GM18858 (cell line): ENCODE data around the gene CLTCL1.
A peak's percentile ranks its signal among the peaks of the same experiment; 100 is the strongest.

Source experiments
- ATAC-seq: cut with Tn5 transposase; IDR thresholded peaks from one replicate; pipeline ENCODE4 v1.9.1; 2021; ENCODE audit not compliant: unreplicated experiment

CLTCL1 gene

GRCh38 chr22:19197997-19198865 is 93.3 kb downstream of the CLTCL1 start:
- ATAC-seq, result no peak

DNA sequence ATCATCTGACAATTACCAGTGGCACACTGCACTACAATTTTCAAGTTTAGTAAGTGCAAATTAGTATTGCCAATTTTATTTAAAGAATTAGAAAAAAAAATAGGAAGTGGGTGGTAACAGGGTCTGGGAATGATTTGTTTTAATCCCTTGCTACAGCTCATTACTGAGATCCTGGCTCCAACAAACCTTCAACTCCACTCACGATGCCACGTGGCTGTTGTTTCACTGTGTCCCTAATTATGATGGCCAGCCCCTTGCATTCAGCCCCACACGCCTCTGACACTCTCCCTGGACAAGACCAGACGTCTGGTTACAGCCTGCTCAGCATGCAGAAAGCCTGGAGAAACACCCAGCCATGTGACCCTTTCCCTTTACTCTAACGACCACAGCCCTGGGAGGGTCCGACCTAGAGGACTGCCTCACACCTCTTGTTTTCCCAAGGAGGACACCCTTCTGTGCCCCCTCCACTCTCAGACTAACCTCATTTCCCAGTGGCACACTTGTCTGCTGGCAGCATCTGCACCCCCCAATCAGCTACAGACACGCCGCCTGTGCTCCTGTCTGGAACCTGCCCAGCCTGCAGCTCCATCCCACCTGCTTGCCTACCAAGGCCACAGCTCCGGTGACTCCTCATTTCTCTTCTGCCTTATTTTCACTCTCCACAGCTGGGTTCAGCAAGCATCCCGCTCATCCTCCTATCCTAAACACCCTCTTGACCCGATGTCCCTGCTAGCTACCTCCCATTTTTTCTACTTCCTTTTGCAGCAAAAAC is 94.5 kb downstream of the CLTCL1 start:
- no peak for ATAC-seq

DNA sequence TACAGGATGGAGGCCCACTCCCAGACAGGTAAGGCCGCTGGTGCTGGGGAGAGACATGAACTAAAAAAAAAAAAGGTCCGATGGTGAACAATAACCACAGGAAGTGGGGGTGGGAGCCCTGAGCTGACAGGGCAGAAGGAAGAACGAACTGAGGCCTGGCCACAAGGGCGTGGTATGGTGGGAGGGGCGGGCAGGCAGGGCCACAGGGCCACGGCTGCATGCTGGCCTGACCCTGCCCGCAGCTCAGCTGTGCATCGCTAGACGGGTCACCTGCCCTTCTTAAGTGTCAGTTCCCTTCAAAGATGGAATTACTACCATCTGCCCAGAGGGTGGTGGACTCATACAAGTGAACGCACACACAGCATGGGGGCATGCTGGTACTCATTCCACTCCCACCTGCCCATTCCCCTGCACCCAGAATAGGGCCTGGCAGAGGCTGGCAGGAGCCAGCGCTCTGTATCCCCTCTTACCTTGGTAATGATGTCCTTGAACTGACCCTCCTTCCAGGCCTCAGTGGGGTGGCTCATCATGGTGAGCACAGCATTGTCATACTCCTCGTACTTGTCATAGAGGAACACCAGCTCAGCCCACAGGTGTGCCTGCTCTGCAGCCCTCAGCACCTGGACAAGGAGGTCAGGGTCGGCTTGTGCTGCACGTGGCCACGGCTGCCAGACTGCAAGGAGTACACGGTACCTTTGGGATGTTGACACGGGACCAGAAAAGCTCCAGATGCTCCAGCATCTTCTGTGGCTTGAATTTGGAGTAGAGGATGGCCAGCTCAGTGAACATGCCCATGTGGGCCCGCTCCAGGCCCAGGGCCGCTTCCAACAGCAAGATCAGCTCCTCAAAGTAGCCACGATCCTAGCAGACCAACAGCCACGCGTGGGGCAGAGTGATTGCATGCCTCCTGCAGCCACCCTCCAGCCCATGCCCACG is 95.5 kb downstream of the CLTCL1 start:
- no peak for ATAC-seq

DNA sequence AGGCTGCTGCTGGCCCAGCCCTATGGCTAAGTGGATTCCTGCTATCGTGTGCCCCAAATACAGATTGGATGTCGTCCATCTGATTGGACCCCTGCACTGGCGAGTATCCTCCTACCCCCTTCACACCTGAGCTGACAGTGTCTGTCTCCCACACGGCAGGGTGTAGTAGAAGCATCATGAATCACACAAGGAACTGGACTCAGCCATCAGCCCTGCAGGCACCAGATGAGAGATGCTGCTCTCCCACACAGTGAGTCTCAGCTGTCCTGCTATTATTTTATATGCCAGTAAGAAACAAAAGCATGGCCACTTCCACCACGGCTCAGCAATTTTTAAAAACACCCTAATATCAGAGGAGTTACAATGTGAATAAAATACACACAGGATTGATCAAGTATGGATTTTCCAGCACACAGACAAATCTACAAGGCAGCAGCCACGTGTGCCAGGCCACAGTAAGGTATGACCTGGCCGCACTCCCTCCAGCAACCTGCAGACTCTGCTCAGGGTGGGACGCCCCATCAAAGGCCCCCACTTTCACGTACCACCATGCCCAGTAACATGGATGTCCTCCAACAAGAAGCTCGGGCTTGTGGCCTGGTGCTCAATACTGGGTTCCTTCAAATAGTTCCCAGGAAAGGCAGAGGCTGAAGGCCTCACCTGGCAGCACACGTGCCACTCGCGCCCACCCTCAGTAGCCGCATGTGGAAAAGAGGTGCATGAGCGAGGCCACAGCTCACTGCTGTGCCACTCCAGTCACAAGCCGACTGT is 96.6 kb downstream of the CLTCL1 start:
- ATAC-seq, result no peak

GRCh38 chr22:19193879-19194278 is 97.6 kb downstream of the CLTCL1 start:
- no peak for ATAC-seq

DNA sequence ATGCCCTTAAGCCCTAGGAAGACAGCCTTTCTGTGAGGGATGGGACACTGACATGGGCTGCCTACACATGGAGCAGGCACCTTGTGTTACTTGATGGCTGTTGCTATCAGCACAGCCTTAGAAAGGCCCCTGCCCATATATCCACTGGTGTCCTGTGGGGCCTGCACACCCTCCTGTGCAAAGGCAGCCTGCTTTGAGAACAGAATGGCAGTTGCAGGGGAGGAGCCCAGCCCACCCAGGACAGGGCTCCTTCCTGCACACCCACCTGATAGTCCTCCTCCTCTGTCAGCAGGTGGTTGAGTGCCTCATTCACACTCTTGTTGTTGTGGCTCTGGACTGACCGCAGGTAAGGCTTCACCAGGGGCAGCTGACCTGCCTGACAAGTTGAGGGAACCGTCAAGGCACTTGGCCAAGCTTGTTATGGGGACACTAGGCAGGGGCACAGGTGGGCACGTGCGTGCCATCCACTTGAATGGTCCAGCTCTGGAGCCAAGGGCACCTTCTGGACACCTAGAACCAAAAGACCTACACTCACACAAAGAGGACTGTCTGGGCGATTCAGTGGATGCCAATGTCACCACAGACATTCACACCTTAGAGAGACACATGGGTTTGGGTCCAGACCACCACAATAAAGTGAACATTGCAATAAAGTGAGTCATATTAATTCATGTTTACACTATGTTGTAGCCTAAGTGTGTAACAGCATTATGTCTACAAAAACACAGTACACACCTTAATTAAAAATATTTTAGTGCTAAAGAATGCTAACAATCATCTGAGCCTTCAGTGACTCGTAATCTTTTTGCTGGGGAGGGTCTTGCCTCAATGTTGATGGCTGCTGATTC is 103.6 kb downstream of the CLTCL1 start:
- ATAC-seq, result no peak

DNA sequence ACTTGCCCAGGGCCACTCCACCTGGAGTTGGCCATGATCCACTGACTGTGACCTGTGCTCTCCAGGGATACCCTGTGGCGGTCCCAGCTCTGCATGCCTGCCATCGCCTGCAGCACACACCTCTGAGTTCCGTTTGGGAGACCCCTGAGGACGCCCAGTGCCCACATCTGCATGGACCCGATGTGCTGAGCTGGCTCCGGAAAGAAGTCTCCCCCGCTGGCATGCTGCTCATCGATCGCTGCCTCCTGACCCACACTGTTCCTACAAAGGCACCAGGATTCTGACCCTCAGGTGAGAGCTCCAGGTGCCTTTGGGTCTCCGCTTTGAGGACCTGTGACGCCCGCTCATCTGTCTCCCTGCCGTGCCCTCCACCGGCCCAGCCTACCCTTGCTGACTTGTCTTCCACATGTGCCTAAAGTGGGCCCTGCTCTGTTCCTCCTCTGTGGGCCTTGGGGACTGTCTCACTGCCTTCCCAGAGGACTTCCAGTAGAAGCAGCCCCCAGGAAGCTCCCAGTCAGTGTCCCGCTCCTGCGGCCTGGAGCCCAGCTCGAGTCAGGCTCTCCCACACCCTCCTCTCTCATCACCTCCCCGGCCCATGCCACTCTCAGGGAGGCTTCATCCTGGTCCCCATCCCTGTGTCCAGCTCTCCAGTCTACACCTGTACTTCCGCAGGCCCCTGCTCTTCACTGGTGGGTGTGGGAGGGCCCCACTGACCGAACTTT is 107.1 kb downstream of the CLTCL1 start:
- no peak for ATAC-seq

DNA sequence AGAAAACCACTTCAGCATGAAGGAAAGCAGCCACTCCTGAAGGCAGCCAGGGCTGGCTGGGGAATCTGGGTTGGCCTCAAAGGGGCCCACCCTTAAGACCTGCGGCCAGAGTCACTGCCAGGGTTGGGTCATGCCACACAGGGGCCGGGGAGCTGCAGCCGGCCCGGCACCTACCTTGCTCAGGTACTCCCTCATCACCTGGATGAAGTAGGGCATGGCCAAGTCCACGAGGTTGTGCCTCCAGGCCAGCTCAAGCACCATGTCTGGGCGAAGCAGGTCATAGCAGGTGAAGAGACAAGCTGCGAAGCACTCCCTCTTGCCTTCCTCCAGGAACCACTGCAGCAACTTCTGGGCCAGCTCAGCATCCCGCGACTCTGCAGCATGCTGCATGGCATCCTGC is 108.3 kb downstream of the CLTCL1 start:
- no peak for ATAC-seq

GRCh38 chr22:19182472-19183157 is 108.9 kb downstream of the CLTCL1 start:
- no peak for ATAC-seq

GRCh38 chr22:19181786-19182471 is 109.6 kb downstream of the CLTCL1 start:
- ATAC-seq, result no peak

- ATAC-seq, result no peak
Observed at GRCh38 chr22:19180740-19181410, 110.6 kb downstream of the CLTCL1 start.

GRCh38 chr22:19180234-19180633 is 111.3 kb downstream of the CLTCL1 start:
- ATAC-seq, result no peak

- no peak for ATAC-seq
Observed at GRCh38 chr22:19179497-19180048, 111.9 kb downstream of the CLTCL1 start.

DNA sequence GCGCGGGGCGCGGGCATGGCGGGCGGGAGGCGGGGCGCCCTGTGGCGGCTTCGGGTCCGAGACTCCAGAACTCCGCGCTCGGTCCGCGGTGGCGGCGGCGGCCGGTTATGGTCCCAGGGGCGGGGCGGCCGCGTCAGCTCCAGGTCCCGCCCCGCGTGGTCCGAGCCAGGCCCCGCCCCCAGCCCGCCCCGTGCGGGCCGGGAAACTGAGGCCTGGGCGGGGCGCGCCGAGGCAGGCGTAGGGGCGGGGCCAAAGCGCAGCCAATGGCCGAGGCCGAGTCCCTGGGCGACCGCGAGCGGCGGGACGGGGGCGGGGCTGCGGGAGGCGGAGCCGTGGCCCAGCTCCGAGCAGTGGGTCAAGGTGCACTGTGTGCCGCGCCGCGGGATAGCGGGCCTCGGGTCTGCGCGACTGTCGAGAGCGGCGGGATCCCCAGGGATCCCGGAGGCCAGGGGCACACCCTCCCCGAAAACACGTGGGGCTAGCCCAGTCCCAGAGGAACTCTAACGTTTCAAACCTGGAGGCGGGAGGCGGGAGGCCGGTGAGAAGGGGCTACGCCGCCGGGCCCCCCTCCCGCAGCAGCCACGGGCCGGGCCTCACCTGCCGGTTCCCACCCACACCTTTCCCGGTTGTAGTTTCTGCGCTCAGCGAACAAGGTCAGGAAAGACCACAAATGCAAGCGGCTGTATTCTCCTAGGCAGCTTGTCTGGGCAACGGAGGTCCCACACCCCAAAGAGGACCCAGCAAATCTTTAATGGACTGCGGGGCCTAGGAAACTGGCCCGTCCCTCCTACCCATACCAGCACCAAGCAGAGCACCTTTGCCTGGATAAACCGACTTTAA is 112.6 kb downstream of the CLTCL1 start, which contains the start of gene SLC25A1:
TSS of gene SLC25A1 (minus strand) at position 80 of the 840 bp plus-strand sequence. CDS start at position 17, 63 bp downstream.
- ATAC-seq, result peak; percentile 41

DNA sequence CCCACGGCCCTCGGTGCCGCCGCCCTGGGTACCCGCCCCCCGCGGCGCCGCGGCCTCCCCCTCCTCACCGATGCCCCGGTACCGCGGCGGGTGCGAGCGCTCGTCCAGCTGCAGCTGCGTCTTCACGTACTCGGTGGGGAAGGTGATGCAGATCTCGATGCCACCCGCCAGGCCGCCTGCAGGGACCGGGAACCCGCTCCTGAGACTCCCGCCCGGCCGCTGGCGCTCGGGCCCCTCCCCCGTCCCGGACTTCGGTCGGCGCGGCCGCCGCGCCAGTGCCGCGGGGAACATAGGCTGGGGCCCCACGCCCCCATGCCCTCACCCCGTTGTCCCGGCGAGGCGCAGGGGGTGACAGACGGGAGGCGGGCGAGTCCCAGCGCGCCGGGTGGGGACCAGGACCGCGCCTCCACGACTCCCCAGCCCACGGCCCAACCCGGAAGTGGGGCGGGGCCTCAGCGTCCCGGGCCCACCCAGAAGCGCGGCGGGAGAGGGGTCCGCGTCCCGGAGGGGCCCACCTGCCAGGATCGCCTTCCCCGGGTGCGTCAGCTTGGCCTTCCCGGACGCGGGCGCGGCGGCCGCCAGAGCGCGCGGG is 113.4 kb downstream of the CLTCL1 start:
- ATAC-seq, result peak; percentile 9
